Measurements from ENCODE around the gene PREPL. TPM values are rescaled to one million over a fixed set of nuclear protein-coding genes. Genes with fewer than 3 reads are reported as not detected.

Gene PREPL
- total and polyA plus RNA-seq, 2 of the 13 experiments (the other 11 are each of a cell fraction or from before 2014, with no cell fraction given) = 19.7 to 34.3 TPM

DNA sequence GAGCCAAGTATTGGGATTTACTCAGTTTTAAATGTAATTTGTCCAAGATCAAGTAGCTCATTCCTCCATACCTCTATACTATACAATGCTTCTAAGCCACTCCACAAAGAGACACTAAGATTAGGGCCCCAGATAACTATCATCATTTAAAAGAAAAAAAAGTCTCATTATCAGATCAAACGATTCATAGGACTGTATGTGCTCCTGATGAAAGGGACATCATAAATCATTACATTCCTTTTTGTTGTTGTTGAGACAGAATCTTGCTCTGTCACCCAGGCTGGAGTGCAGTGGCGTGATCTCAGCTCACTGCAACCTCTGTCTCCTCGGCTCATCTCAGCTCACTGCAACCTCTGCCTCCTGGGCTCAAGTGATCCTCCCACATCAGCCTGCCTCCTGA is 88.2 kb downstream of the PREPL start (continued):
- TF ChIP-seq, protein P1, sequence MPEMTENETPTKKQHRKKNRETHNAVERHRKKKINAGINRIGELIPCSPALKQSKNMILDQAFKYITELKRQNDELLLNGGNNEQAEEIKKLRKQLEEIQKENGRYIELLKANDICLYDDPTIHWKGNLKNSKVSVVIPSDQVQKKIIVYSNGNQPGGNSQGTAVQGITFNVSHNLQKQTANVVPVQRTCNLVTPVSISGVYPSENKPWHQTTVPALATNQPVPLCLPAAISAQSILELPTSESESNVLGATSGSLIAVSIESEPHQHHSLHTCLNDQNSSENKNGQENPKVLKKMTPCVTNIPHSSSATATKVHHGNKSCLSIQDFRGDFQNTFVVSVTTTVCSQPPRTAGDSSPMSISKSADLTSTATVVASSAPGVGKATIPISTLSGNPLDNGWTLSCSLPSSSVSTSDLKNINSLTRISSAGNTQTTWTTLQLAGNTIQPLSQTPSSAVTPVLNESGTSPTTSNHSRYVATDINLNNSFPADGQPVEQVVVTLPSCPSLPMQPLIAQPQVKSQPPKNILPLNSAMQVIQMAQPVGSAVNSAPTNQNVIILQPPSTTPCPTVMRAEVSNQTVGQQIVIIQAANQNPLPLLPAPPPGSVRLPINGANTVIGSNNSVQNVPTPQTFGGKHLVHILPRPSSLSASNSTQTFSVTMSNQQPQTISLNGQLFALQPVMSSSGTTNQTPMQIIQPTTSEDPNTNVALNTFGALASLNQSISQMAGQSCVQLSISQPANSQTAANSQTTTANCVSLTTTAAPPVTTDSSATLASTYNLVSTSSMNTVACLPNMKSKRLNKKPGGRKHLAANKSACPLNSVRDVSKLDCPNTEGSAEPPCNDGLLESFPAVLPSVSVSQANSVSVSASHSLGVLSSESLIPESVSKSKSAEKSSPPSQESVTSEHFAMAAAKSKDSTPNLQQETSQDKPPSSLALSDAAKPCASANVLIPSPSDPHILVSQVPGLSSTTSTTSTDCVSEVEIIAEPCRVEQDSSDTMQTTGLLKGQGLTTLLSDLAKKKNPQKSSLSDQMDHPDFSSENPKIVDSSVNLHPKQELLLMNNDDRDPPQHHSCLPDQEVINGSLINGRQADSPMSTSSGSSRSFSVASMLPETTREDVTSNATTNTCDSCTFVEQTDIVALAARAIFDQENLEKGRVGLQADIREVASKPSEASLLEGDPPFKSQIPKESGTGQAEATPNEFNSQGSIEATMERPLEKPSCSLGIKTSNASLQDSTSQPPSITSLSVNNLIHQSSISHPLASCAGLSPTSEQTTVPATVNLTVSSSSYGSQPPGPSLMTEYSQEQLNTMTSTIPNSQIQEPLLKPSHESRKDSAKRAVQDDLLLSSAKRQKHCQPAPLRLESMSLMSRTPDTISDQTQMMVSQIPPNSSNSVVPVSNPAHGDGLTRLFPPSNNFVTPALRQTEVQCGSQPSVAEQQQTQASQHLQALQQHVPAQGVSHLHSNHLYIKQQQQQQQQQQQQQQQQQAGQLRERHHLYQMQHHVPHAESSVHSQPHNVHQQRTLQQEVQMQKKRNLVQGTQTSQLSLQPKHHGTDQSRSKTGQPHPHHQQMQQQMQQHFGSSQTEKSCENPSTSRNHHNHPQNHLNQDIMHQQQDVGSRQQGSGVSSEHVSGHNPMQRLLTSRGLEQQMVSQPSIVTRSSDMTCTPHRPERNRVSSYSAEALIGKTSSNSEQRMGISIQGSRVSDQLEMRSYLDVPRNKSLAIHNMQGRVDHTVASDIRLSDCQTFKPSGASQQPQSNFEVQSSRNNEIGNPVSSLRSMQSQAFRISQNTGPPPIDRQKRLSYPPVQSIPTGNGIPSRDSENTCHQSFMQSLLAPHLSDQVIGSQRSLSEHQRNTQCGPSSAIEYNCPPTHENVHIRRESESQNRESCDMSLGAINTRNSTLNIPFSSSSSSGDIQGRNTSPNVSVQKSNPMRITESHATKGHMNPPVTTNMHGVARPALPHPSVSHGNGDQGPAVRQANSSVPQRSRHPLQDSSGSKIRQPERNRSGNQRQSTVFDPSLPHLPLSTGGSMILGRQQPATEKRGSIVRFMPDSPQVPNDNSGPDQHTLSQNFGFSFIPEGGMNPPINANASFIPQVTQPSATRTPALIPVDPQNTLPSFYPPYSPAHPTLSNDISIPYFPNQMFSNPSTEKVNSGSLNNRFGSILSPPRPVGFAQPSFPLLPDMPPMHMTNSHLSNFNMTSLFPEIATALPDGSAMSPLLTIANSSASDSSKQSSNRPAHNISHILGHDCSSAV (CRISPR knock-in tag; IDR thresholded peaks at IDR 0.05; ENCODE audit: borderline replicate concordance) = no peak
- TF ChIP-seq LCORL (IDR thresholded peaks at IDR 0.05) (no peak), LCORL (CRISPR knock-in tag; IDR thresholded peaks at IDR 0.05) (no peak)

DNA sequence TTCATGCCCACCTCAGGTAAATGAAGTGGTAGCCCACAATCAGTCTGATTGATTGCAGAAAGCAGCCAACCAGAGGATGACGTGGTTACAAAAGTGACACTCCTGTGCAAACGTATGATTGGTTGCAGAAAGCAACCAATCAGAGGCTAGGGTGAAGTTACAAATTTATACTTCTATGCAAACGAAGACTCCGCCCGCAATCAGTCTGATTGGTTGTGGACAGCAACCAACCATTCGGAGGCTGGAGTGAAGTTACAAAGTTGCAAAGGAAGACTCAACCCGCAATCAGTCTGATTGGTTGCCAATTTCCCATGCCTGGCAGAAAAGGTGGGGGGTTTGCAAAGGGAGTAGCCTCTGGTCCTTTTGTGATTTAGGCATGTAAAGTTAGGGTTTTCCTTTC is 90.0 kb downstream of the PREPL start:
- BruUV-seq (replicated peaks) = no TSS peak
- POLR2A ChIA-PET = no interaction called here
- H3K9me3 ChIP-seq (ENCODE audit: low read length) = no peaks in the 10 kb centered on the region
- WGBS (ENCODE audit: low lambda C conversion rate) = 85% methylated on average over 7 of the region's 7 CpGs
- H3K79me2 ChIP-seq (ENCODE audit: insufficient read depth, low read length) = no peaks in the 10 kb centered on the region
- no peak overlapping the region for H3K4me3 ChIP-seq (replicated peaks in 1 of 3; ENCODE audit: insufficient read depth in 1 of 3, low read depth in 2 of 3, low read length in 3 of 3)
- DNase-seq (ENCODE audit: low spot score) (no peak), ATAC-seq (no peak), FAIRE-seq (no peak)
- CTCF ChIA-PET (ENCODE audit: low intra/inter-chr PET ratio, low total read pairs) = no interaction called here
- no peak overlapping the region for H3K9ac ChIP-seq (ENCODE audit: insufficient read depth, low read depth, low read length)
- intact Hi-C loops (cut with micrococcal nuclease; ENCODE audit: unreplicated experiment) (no loop called here), in situ Hi-C loops (cut with HindIII; ENCODE audit: extremely low pct_ligation_motif_present, low pct_unique_long_range_greater_than_20kb) (no loop called here)
- no peak overlapping the region for H2AFZ ChIP-seq (ENCODE audit: low read length)
- H3K4me2 ChIP-seq (ENCODE audit: low read depth, low read length) = no peak overlapping the region
- H3K36me3 ChIP-seq (replicated peaks in 1 of 2; ENCODE audit: control insufficient read depth in 1 of 2, insufficient read depth in 2 of 2, low read length in 2 of 2) = no peaks in the 10 kb centered on the region
- peaks cover 15% of the 10 kb centered on the region for H3K4me1 ChIP-seq (ENCODE audit: insufficient read depth, low read length)
- H3K27ac ChIP-seq (ENCODE audit: extremely low read length, insufficient read depth, low read length) = no peak overlapping the region
- TF ChIP-seq ZBTB20 (CRISPR knock-in tag; IDR thresholded peaks at IDR 0.05; ENCODE audit: borderline replicate concordance, low read depth) (no peak), KMT2B (CRISPR knock-in tag; IDR thresholded peaks at IDR 0.05) (no peak), PHF21A (CRISPR knock-in tag; IDR thresholded peaks at IDR 0.05) (no peak), ZNF441 (CRISPR knock-in tag; IDR thresholded peaks at IDR 0.05; ENCODE audit: borderline replicate concordance) (no peak), TGIF2 (CRISPR knock-in tag; IDR thresholded peaks at IDR 0.05) (no peak), MED13 (CRISPR knock-in tag; IDR thresholded peaks at IDR 0.05) (no peak), ZFX (CRISPR knock-in tag; IDR thresholded peaks at IDR 0.05; ENCODE audit: low read depth) (no peak)
- TF ChIP-seq, protein P2, sequence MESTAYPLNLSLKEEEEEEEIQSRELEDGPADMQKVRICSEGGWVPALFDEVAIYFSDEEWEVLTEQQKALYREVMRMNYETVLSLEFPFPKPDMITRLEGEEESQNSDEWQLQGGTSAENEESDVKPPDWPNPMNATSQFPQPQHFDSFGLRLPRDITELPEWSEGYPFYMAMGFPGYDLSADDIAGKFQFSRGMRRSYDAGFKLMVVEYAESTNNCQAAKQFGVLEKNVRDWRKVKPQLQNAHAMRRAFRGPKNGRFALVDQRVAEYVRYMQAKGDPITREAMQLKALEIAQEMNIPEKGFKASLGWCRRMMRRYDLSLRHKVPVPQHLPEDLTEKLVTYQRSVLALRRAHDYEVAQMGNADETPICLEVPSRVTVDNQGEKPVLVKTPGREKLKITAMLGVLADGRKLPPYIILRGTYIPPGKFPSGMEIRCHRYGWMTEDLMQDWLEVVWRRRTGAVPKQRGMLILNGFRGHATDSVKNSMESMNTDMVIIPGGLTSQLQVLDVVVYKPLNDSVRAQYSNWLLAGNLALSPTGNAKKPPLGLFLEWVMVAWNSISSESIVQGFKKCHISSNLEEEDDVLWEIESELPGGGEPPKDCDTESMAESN (CRISPR knock-in tag; conservative IDR thresholded peaks at IDR 0.05) = no peak
- no peaks in the 10 kb centered on the region for H3K27me3 ChIP-seq (ENCODE audit: control insufficient read depth in 1 of 2, insufficient read depth in 2 of 2, low read length in 2 of 2)
- no peaks in the 10 kb centered on the region for H4K20me1 ChIP-seq (ENCODE audit: insufficient read depth, low read length)
